GM21526 (cell line): ENCODE data around the gene ZNF575.
"Not testable (repeated sequence)": the region's sequence is repeated elsewhere in the genome, so short reads cannot be mapped to it uniquely, and the experiment has no call there.

Source experiments
- ATAC-seq: cut with Tn5 transposase; IDR thresholded peaks from one replicate; pipeline ENCODE4 v1.9.1; 2021; ENCODE audit warnings: moderate library complexity; ENCODE audit not compliant: unreplicated experiment, low FRiP score

Gene ZNF575

GRCh38 chr19:43507880-43508279, 25.1 kb upstream of the ZNF575 start:
- no peak for ATAC-seq

GRCh38 chr19:43510713-43511112, 22.3 kb upstream of the ZNF575 start:
- ATAC-seq, result no peak

- no peak for ATAC-seq
Measured at GRCh38 chr19:43511324-43511723, 21.7 kb upstream of the ZNF575 start.

- ATAC-seq, result not testable (repeated sequence)
Measured at GRCh38 chr19:43512399-43512798, 20.6 kb upstream of the ZNF575 start.

- no peak for ATAC-seq
Measured at GRCh38 chr19:43518051-43518450, 14.9 kb upstream of the ZNF575 start.

- ATAC-seq, result no peak
Measured at GRCh38 chr19:43519436-43520088, 13.4 kb upstream of the ZNF575 start.

- ATAC-seq, result no peak
Measured at GRCh38 chr19:43522929-43523328, 10.1 kb upstream of the ZNF575 start.

GRCh38 chr19:43523696-43524095, 9.3 kb upstream of the ZNF575 start:
- ATAC-seq, result not testable (repeated sequence)

GRCh38 chr19:43524922-43525835, 7.8 kb upstream of the ZNF575 start:
- peak; percentile 38 for ATAC-seq

- ATAC-seq, result no peak
Measured at GRCh38 chr19:43525836-43526771, 6.9 kb upstream of the ZNF575 start.

- peak; percentile 54 for ATAC-seq
Measured at GRCh38 chr19:43526884-43527859, 5.8 kb upstream of the ZNF575 start, which contains the start of gene ETHE1. Gene ETHE1, minus strand, starts transcription at chr19:43527201. Its CDS starts 24 bp downstream, at chr19:43527177.

GRCh38 chr19:43527860-43528622, 4.9 kb upstream of the ZNF575 start:
- ATAC-seq, result no peak

- no peak for ATAC-seq
Measured at GRCh38 chr19:43532571-43532961, 422 bp upstream of the ZNF575 start.

GRCh38 chr19:43533546-43534304, 737 bp downstream of the ZNF575 start:
- ATAC-seq, result peak; percentile 46

GRCh38 chr19:43534305-43534815, 1.4 kb downstream of the ZNF575 start:
- ATAC-seq, result no peak

GRCh38 chr19:43534816-43535761, 2.1 kb downstream of the ZNF575 start:
- no peak for ATAC-seq

GRCh38 chr19:43538922-43539321, 5.9 kb downstream of the ZNF575 start:
- no peak for ATAC-seq
